Vagina (tissue), 2 donors: ENCODE data around the gene CTDSPL.

Experiments used
- POLR2A ChIP-seq, 2 donors: fragments of 450-650 bp; IDR thresholded peaks; one replicate each; pipeline ENCODE4 v1.6.1; 2017; ENCODE audit warnings: antibody characterized with exemption in 2 of 2, mild to moderate bottlenecking in 2 of 2, moderate library complexity in 2 of 2
- TF ChIP-seq, protein P1 (sequence below), 3 experiments: fragments of 450-650 bp in 2 of 3; fragments of 200-600 bp in 1 of 3; sonication (generic) in 1 of 3; IDR thresholded peaks; one replicate each; pipeline ENCODE4 v1.5.1; 2017 to 2019; ENCODE audit warnings: antibody characterized with exemption in 3 of 3, mild to moderate bottlenecking in 2 of 3, moderate library complexity in 2 of 3

DNA sequence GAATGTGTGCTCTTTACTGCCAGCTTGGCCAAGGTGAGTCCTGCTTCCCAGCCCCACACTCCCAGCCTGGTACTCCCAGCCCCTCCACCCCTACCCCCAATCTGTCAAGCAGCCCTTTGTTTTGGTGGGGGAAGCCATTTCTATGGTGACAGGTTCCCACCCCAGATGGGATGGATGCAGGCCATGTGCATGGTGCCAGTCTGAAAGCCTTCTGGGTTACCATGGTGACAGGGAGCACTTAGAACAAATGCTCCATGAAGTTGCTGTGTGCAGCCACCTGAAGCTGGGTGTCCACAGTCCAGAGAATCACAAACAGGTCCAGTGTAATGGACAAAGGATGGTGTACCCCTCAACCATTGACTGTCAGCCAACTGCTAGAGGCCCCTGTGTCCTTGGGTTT is 109.8 kb downstream of the CTDSPL start:
- TF ChIP-seq, protein P1, sequence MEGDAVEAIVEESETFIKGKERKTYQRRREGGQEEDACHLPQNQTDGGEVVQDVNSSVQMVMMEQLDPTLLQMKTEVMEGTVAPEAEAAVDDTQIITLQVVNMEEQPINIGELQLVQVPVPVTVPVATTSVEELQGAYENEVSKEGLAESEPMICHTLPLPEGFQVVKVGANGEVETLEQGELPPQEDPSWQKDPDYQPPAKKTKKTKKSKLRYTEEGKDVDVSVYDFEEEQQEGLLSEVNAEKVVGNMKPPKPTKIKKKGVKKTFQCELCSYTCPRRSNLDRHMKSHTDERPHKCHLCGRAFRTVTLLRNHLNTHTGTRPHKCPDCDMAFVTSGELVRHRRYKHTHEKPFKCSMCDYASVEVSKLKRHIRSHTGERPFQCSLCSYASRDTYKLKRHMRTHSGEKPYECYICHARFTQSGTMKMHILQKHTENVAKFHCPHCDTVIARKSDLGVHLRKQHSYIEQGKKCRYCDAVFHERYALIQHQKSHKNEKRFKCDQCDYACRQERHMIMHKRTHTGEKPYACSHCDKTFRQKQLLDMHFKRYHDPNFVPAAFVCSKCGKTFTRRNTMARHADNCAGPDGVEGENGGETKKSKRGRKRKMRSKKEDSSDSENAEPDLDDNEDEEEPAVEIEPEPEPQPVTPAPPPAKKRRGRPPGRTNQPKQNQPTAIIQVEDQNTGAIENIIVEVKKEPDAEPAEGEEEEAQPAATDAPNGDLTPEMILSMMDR (IDR thresholded peaks at IDR 0.05), result no peak
- no peak for TF ChIP-seq POLR2A (IDR thresholded peaks at IDR 0.05)
